Spleen (tissue), 7 donors: ENCODE results near the gene GPC3.

Experiments
- CTCF ChIP-seq, 11 experiments: fragments of 200-600 bp in 7 of 11; fragments of 450-650 bp in 4 of 11; sonication (generic) in 4 of 11; IDR thresholded peaks in 8 of 11; conservative IDR thresholded peaks in 3 of 11; 1 replicate in 7 of 11; 2 replicates in 4 of 11; pipeline versions ENCODE4 v1.4.0 to v1.8.0; 2016 to 2021; ENCODE audit warnings: antibody characterized with exemption in 11 of 11, inconsistent platforms in 4 of 11, mild to moderate bottlenecking in 1 of 11
- POLR2A ChIP-seq, 3 donors: fragments of 450-650 bp; IDR thresholded peaks; one replicate each; pipeline ENCODE4 v1.5.1; 2017; ENCODE audit warnings: antibody characterized with exemption in 3 of 3, mild to moderate bottlenecking in 1 of 3
- POLR2AphosphoS5 ChIP-seq, 3 donors: sonication (generic); formaldehyde crosslinking; IDR thresholded peaks; one replicate each; pipeline ENCODE4 v1.5.1; 2017; ENCODE audit warnings: antibody characterized with exemption in 3 of 3
- donor health status: DM: no; HTN: no; CAD: no; lungs with moderate emphysema.
- donor health status: DM: no; HTN: no; CAD: no.
- donor health status: DM: no; HTN: no; CAD: no.

GRCh38 chrX:133570549-133570948 is 414.8 kb downstream of the GPC3 start:
- TF ChIP-seq POLR2A (IDR thresholded peaks at IDR 0.05) (no peak), CTCF (IDR thresholded peaks at IDR 0.05 in 8 of 11, conservative IDR thresholded peaks at IDR 0.05 in 3 of 11) (no peak), POLR2AphosphoS5 (IDR thresholded peaks at IDR 0.05) (no peak)
